NCI-H1436 treated with DMSO at 0.1 percent for 48 hours (cell line): ENCODE data around the gene DNAJC6.
"Not testable (repeated sequence)": the region's sequence is repeated elsewhere in the genome, so short reads cannot be mapped to it uniquely, and the experiment has no call there.

ENCODE experiments used
- DNase-seq: peaks from one replicate; lab custom pipeline; 2025; lab: John Stamatoyannopoulos, UW

Gene DNAJC6

GRCh38 chr1:65357291-65357960 is 48.1 kb downstream of the DNAJC6 start:
- no peak for DNase-seq

- no peak for DNase-seq
Measured at GRCh38 chr1:65359888-65360287, 50.5 kb downstream of the DNAJC6 start.

GRCh38 chr1:65360648-65361047 is 51.3 kb downstream of the DNAJC6 start:
- DNase-seq: no peak

GRCh38 chr1:65362545-65362944 is 53.2 kb downstream of the DNAJC6 start:
- DNase-seq: no peak

- no peak for DNase-seq
Measured at GRCh38 chr1:65363484-65363883, 54.1 kb downstream of the DNAJC6 start.

- no peak for DNase-seq
Measured at GRCh38 chr1:65368403-65368802, 59.1 kb downstream of the DNAJC6 start.

GRCh38 chr1:65371544-65371943 is 62.2 kb downstream of the DNAJC6 start:
- DNase-seq: no peak

GRCh38 chr1:65372557-65372956 is 63.2 kb downstream of the DNAJC6 start:
- DNase-seq: no peak

- no peak for DNase-seq
Measured at GRCh38 chr1:65377496-65378246, 68.3 kb downstream of the DNAJC6 start.

- DNase-seq: no peak
Measured at GRCh38 chr1:65378247-65378946, 69.1 kb downstream of the DNAJC6 start.

- DNase-seq: not testable (repeated sequence)
Measured at GRCh38 chr1:65384426-65384825, 75.1 kb downstream of the DNAJC6 start.

- DNase-seq: no peak
Measured at GRCh38 chr1:65386439-65386838, 77.1 kb downstream of the DNAJC6 start.

- DNase-seq: no peak
Measured at GRCh38 chr1:65387821-65388220, 78.5 kb downstream of the DNAJC6 start.

GRCh38 chr1:65388908-65389695 is 79.8 kb downstream of the DNAJC6 start:
- no peak for DNase-seq

GRCh38 chr1:65392497-65392896 is 83.2 kb downstream of the DNAJC6 start:
- DNase-seq: no peak

GRCh38 chr1:65393347-65393746 is 84.0 kb downstream of the DNAJC6 start:
- no peak for DNase-seq

GRCh38 chr1:65393928-65394327 is 84.6 kb downstream of the DNAJC6 start:
- no peak for DNase-seq

GRCh38 chr1:65395887-65396612 is 86.7 kb downstream of the DNAJC6 start:
- no peak for DNase-seq

GRCh38 chr1:65398083-65398482 is 88.7 kb downstream of the DNAJC6 start:
- no peak for DNase-seq

- DNase-seq: no peak
Measured at GRCh38 chr1:65399003-65399402, 89.7 kb downstream of the DNAJC6 start.

- DNase-seq: no peak
Measured at GRCh38 chr1:65401612-65402011, 92.3 kb downstream of the DNAJC6 start.

GRCh38 chr1:65404941-65405340 is 95.6 kb downstream of the DNAJC6 start:
- no peak for DNase-seq
